IMR-90 (cell line): ENCODE measurements around the gene PPIP5K2. TPM values are rescaled to one million over a fixed set of nuclear protein-coding genes. Genes with fewer than 3 reads are reported as not detected.

Experiments
- ATAC-seq: fragments of 200-7000 bp; cut with Tn5 transposase; 2 replicates; pipeline ENCODE4 v1.9.1; 2020; ENCODE audit warnings: low read depth, mild to moderate bottlenecking, moderate library complexity
- BruUV-seq: library from RNA; stranded (reverse); fragments of 400-500 nt; replicated peaks from 2 replicates; lab custom pipeline; 2021; lab: Mats Ljungman, UMichigan
- CTCF ChIA-PET: fragments of 300-600 bp; formaldehyde crosslinking; extraction: SDS; loops from one replicate; lab custom pipeline; 2021; ENCODE audit warnings: antibody characterized with exemption; lab: Yijun Ruan, JAX
- POLR2A ChIA-PET: fragments of 300-600 bp; sonication (Branson Sonifier 250); formaldehyde crosslinking; loops from one replicate; lab custom pipeline; 2022; ENCODE audit warnings: antibody characterized with exemption; ENCODE audit not compliant: unreplicated experiment; lab: Charles Lee
- DNase-seq: peaks from one replicate; pipeline ENCODE4 v3.0.0; 2013
- H2AFZ ChIP-seq: replicated peaks from 2 replicates; pipeline ENCODE3; 2013; ENCODE audit warnings: low read length, mild to moderate bottlenecking; ENCODE audit not compliant: poor library complexity
- H2AK5ac ChIP-seq: 2 replicates; pipeline ENCODE4 v1.6.1; 2013; ENCODE audit warnings: low read depth, low read length, inconsistent platforms
- H2AK9ac ChIP-seq: replicated peaks from 2 replicates; pipeline ENCODE3; 2013; ENCODE audit warnings: mild to moderate bottlenecking, low read depth, low read length, moderate library complexity; ENCODE audit not compliant: poor library complexity
- H2BK120ac ChIP-seq: 2 replicates; pipeline ENCODE4 v1.6.1; 2013; ENCODE audit warnings: low read depth, low read length, inconsistent platforms
- H2BK15ac ChIP-seq: 3 replicates; pipeline ENCODE4 v1.6.1; 2013; ENCODE audit warnings: low read depth, low read length, inconsistent platforms
- H2BK20ac ChIP-seq: 2 replicates; pipeline ENCODE4 v1.6.1; 2013; ENCODE audit warnings: low read depth, mild to moderate bottlenecking, inconsistent platforms, low read length, moderate library complexity
- H2BK5ac ChIP-seq: 2 replicates; pipeline ENCODE4 v1.6.1; 2013; ENCODE audit warnings: mild to moderate bottlenecking, low read depth, low read length, inconsistent platforms; ENCODE audit not compliant: poor library complexity, severe bottlenecking
- H3K14ac ChIP-seq: replicated peaks from 2 replicates; pipeline ENCODE4 v1.6.1; 2013; ENCODE audit warnings: low read depth, low read length, inconsistent platforms
- H3K18ac ChIP-seq: 2 replicates; pipeline ENCODE4 v1.6.1; 2013; ENCODE audit warnings: low read depth, low read length, control low read depth
- H3K23ac ChIP-seq: 2 replicates; pipeline ENCODE4 v1.6.1; 2013; ENCODE audit warnings: low read depth, low read length, inconsistent platforms
- H3K27ac ChIP-seq: 2 replicates; pipeline ENCODE4 v1.5.1; 2013; ENCODE audit warnings: mild to moderate bottlenecking, control low read depth, low read length; ENCODE audit not compliant: insufficient read depth
- H3K27me3 ChIP-seq: 2 replicates; pipeline ENCODE4 v1.6.1; 2013; ENCODE audit warnings: low read length; ENCODE audit not compliant: control insufficient read depth, insufficient read depth
- H3K36me3 ChIP-seq: 2 replicates; pipeline ENCODE4 v1.6.1; 2013; ENCODE audit warnings: low read length, mixed read lengths; ENCODE audit not compliant: control insufficient read depth, insufficient read depth
- H3K4ac ChIP-seq: 2 replicates; pipeline ENCODE4 v1.6.1; 2013; ENCODE audit warnings: low read depth, low read length, inconsistent platforms
- H3K4me1 ChIP-seq: 2 replicates; pipeline ENCODE4 v1.6.1; 2013; ENCODE audit warnings: low read length, mixed read lengths; ENCODE audit not compliant: control insufficient read depth, insufficient read depth
- H3K4me2 ChIP-seq: 2 replicates; pipeline ENCODE4 v1.6.1; 2013; ENCODE audit warnings: low read depth, mild to moderate bottlenecking, control low read depth, low read length, moderate library complexity
- H3K4me3 ChIP-seq: 2 replicates; pipeline ENCODE4 v1.5.1; 2013; ENCODE audit warnings: low read depth, mild to moderate bottlenecking, control low read depth, low read length, moderate library complexity; ENCODE audit not compliant: insufficient read depth
- H3K56ac ChIP-seq: 2 replicates; pipeline ENCODE4 v1.6.1; 2013; ENCODE audit warnings: low read length, inconsistent platforms; ENCODE audit not compliant: insufficient read depth; ENCODE audit errors: extremely low read depth
- H3K79me1 ChIP-seq, 2 experiments: 2 replicates each; pipeline ENCODE4 v1.6.1; 2013; ENCODE audit warnings: low read length in 2 of 2, inconsistent platforms in 1 of 2, low read depth in 1 of 2
- H3K9ac ChIP-seq: 2 replicates; pipeline ENCODE4 v1.6.1; 2013; ENCODE audit warnings: low read depth, low read length, control low read depth
- H3K9me1 ChIP-seq: 2 replicates; pipeline ENCODE4 v1.6.1; 2013; ENCODE audit warnings: low read length, inconsistent platforms; ENCODE audit not compliant: insufficient read depth
- H3K9me3 ChIP-seq: 2 replicates; pipeline ENCODE4 v1.6.1; 2013; ENCODE audit warnings: low read length; ENCODE audit not compliant: control insufficient read depth, insufficient read depth
- H4K20me1 ChIP-seq: 2 replicates; pipeline ENCODE4 v1.6.1; 2013; ENCODE audit warnings: low read length, inconsistent platforms; ENCODE audit not compliant: insufficient read depth
- H4K5ac ChIP-seq: 2 replicates; pipeline ENCODE4 v1.6.1; 2013; ENCODE audit warnings: mild to moderate bottlenecking, low read depth, low read length, control low read depth
- H4K8ac ChIP-seq, 2 experiments: 2 replicates each; pipeline ENCODE4 v1.6.1; 2013; ENCODE audit warnings: low read depth in 2 of 2, low read length in 2 of 2, control low read depth in 1 of 2, inconsistent platforms in 1 of 2
- H4K91ac ChIP-seq: 2 replicates; pipeline ENCODE4 v1.6.1; 2013; ENCODE audit warnings: low read depth, low read length, inconsistent platforms; ENCODE audit not compliant: insufficient read depth
- BHLHE40 ChIP-seq: fragments of 150-350 bp; IDR thresholded peaks from 2 replicates; pipeline ENCODE4 v1.6.1; 2016; ENCODE audit warnings: mild to moderate bottlenecking, low read depth, low read length
- FOS ChIP-seq: fragments of 150-350 bp; IDR thresholded peaks from 2 replicates; pipeline ENCODE4 v1.6.1; 2016; ENCODE audit warnings: low read depth, low read length
- NFE2L2 ChIP-seq: fragments of 150-350 bp; IDR thresholded peaks from 2 replicates; pipeline ENCODE4 v1.6.1; 2016; ENCODE audit warnings: low read depth, mild to moderate bottlenecking, low read length
- WGBS, 2 experiments: methylation state at CpG; one replicate each; pipeline versions ENCODE4 v1.1.5 to v1.1.7; 2013; ENCODE audit warnings: missing lambda C conversion rate in 2 of 2; ENCODE audit not compliant: insufficient read length in 1 of 2; ENCODE audit errors: extremely low coverage in 2 of 2; 5-methylcytosine and 5-hydroxymethylcytosine counted together
- dilution Hi-C: fragments of 300-500 bp; cut with HindIII; formaldehyde crosslinking; loops from one replicate; pipeline ENCODE4 v1.14.3; 2018; ENCODE audit warnings: low sequenced_read_pairs; ENCODE audit not compliant: unreplicated experiment
- in situ Hi-C: fragments of 300-500 bp; cut with MboI; formaldehyde crosslinking; loops from 3 replicates; pipeline ENCODE4 v1.14.3; 2019; ENCODE audit warnings: low sequenced_read_pairs, inconsistent platforms, mixed read lengths
- intact Hi-C: fragments of 100-400 bp; cut with micrococcal nuclease; formaldehyde crosslinking; loops from 2 replicates; pipeline ENCODE4 v1.10.0; 2022
- polyA plus RNA-seq, 3 experiments: library from polyadenylated mRNA; depleted of rRNA; stranded (reverse); fragments of >200 nt; gene quantifications; 2 replicates each; pipeline ENCODE4 v1.2.3, GENCODE V29; 2012; ENCODE audit warnings: low replicate concordance in 1 of 3
- total RNA-seq: library from RNA; depleted of rRNA; stranded (reverse); fragments of >200 nt; gene quantifications from 2 replicates; pipeline ENCODE4 v1.2.3, GENCODE V29; 2012

PPIP5K2 gene
- total and polyA plus RNA-seq, 2 of the 4 experiments (the other 2 are of a cell fraction): 32.4 to 67.6 TPM

GRCh38 chr5:103255691-103256090 lies 135.6 kb downstream of the PPIP5K2 start:
- Histone ChIP-seq H3K36me3 (no peaks in the 10 kb centered on the region), H2AFZ (no peak overlapping the region), H4K91ac (no peak overlapping the region), H3K4ac (no peak overlapping the region), H3K9ac (no peak overlapping the region), H3K14ac (no peak overlapping the region), H2BK5ac (no peak overlapping the region), H3K9me1 (no peaks in the 10 kb centered on the region), H2AK5ac (no peak overlapping the region), H2BK15ac (no peak overlapping the region), H3K56ac (no peak overlapping the region), H3K23ac (no peak overlapping the region), H3K4me1 (no peaks in the 10 kb centered on the region), H3K4me3 (no peak overlapping the region), H3K4me2 (no peak overlapping the region), H3K27ac (no peak overlapping the region), H3K27me3 (peaks cover 2% of the 10 kb centered on the region; the same call in 1 of the 2 replicates), H3K18ac (no peak overlapping the region), H4K20me1 (peaks cover 5% of the 10 kb centered on the region; the same call in 1 of the 2 replicates), H4K5ac (no peak overlapping the region), H3K79me1 (peaks cover 4 to 6% of the 10 kb centered on the region in 2 experiments; a peak in 2 of 4 replicates), H2BK120ac (no peak overlapping the region), H2BK20ac (no peak overlapping the region), H4K8ac (no peak overlapping the region), H3K9me3 (no peaks in the 10 kb centered on the region), H2AK9ac (no peak overlapping the region)
- dilution Hi-C loops: no loop called here
- no CpG with 5 or more reads among the region's 7 CpGs for WGBS, 2 experiments
- DNase-seq (no peak), ATAC-seq (no peak)
- TF ChIP-seq BHLHE40 (no peak), FOS (no peak), NFE2L2 (no peak)
- ChIA-PET CTCF (interaction anchor here (1.9 kb wide), 1 partner anchor 221 kb away, joined by 5 read pairs; no protein-coding TSS in a partner anchor), POLR2A (no interaction called here)
- BruUV-seq: no TSS peak
- intact Hi-C loops: loop anchor here (5.0 kb wide), 1 partner anchor 197 kb away; no protein-coding TSS in a partner anchor
- in situ Hi-C loops: no loop called here
